Measurements from ENCODE around the gene CD9. TPM values are rescaled to one million over a fixed set of nuclear protein-coding genes. Genes with fewer than 3 reads are reported as not detected.

The CD9 gene
- total RNA-seq, 6 experiments from 2014 or later = 43.2 to 72.6 (median 46.4) TPM

DNA sequence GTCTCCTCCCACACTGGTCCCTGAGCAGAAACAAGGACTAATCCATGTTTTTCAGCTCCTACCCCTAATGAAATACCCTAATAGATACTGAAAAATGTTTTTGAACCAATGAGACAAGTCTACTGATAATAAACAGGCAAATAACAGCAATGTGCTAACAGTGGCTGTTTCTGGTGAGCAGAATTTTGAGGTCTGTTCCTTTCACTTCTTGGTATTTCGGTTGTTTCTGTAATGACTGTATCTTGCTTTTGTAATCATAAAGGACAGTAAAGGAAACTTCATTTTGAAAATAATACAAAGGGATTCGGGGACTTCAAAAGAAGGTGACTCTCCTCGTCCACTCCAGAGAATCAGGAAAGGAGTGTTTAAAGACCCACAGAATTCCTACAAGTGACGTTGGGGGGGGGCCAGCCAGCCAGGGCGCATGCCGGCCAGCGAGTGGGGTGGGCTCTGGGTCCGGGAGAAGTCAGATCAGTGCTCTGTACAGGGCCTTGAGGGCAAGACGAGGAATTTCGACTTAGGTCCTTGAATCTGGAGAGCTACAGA is 1.1 kb upstream of the CD9 start:
- H3K27me3 Mint-ChIP-seq (ENCODE audit: insufficient read depth) = peaks cover 6% of the 10 kb centered on the region; the same call in 1 of the 2 replicates
- no peaks in the 10 kb centered on the region for H3K36me3 Mint-ChIP-seq (ENCODE audit: low read depth)
- TF ChIP-seq, protein P1, sequence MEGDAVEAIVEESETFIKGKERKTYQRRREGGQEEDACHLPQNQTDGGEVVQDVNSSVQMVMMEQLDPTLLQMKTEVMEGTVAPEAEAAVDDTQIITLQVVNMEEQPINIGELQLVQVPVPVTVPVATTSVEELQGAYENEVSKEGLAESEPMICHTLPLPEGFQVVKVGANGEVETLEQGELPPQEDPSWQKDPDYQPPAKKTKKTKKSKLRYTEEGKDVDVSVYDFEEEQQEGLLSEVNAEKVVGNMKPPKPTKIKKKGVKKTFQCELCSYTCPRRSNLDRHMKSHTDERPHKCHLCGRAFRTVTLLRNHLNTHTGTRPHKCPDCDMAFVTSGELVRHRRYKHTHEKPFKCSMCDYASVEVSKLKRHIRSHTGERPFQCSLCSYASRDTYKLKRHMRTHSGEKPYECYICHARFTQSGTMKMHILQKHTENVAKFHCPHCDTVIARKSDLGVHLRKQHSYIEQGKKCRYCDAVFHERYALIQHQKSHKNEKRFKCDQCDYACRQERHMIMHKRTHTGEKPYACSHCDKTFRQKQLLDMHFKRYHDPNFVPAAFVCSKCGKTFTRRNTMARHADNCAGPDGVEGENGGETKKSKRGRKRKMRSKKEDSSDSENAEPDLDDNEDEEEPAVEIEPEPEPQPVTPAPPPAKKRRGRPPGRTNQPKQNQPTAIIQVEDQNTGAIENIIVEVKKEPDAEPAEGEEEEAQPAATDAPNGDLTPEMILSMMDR (IDR thresholded peaks at IDR 0.05) = no peak
- H3K4me3 Mint-ChIP-seq = peak overlapping the region; percentile 82
- no peaks in the 10 kb centered on the region for H3K9me3 Mint-ChIP-seq
- DNase-seq = no peak
- peak overlapping the region; percentile 76 for H3K27ac Mint-ChIP-seq
- H3K4me1 Mint-ChIP-seq (ENCODE audit: low read depth) = peaks cover 51% of the 10 kb centered on the region

GRCh38 chr12:6199531-6200255 is 507 bp upstream of the CD9 start:
- Mint-ChIP-seq H3K27me3 (ENCODE audit: insufficient read depth) (peaks cover 6% of the 10 kb centered on the region; the same call in 1 of the 2 replicates), H3K4me3 (peak overlapping the region; percentile 82), H3K4me1 (ENCODE audit: low read depth) (peaks cover 51% of the 10 kb centered on the region), H3K27ac (peak overlapping the region; percentile 76), H3K9me3 (no peaks in the 10 kb centered on the region), H3K36me3 (ENCODE audit: low read depth) (no peaks in the 10 kb centered on the region)
- DNase-seq = no peak
- TF ChIP-seq, protein P1 (IDR thresholded peaks at IDR 0.05) = no peak

GRCh38 chr12:6201213-6201608 is 1.0 kb downstream of the CD9 start:
- H3K9me3 Mint-ChIP-seq = no peaks in the 10 kb centered on the region
- no peak overlapping the region for H3K27ac Mint-ChIP-seq
- no peaks in the 10 kb centered on the region for H3K36me3 Mint-ChIP-seq (ENCODE audit: low read depth)
- peaks cover 38% of the 10 kb centered on the region for H3K4me1 Mint-ChIP-seq (ENCODE audit: low read depth)
- no peak for DNase-seq
- peak overlapping the region; percentile 84 for H3K4me3 Mint-ChIP-seq
- peaks cover 8% of the 10 kb centered on the region; the same call in 1 of the 2 replicates for H3K27me3 Mint-ChIP-seq (ENCODE audit: insufficient read depth)
- TF ChIP-seq, protein P1 (IDR thresholded peaks at IDR 0.05) = no peak

DNA sequence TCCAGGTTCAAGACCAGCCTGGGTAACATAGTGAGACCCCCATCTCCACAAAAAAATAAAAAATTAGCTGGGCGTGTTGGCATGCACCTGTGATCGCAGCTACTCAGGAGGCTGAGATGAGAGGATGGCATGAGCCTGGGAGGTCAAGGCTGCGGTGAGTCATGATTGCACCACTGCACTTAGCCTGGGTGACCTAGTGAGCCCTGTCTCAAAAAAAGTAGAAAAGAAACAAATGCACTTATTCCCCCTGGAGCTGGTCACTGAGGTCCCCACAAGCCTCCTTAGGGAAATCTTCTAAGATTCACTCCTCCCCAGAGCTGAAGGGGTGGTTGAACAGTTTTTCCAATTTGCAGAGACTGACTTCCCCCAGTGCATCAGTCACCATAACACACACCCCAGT is 1.6 kb downstream of the CD9 start:
- no peak for DNase-seq
- TF ChIP-seq, protein P1 (IDR thresholded peaks at IDR 0.05) = no peak
- H3K4me1 Mint-ChIP-seq (ENCODE audit: low read depth) = peaks cover 39% of the 10 kb centered on the region
- peaks cover 8% of the 10 kb centered on the region; the same call in 1 of the 2 replicates for H3K27me3 Mint-ChIP-seq (ENCODE audit: insufficient read depth)
- no peak overlapping the region for H3K27ac Mint-ChIP-seq
- H3K4me3 Mint-ChIP-seq = peak overlapping the region; percentile 1
- no peaks in the 10 kb centered on the region for H3K36me3 Mint-ChIP-seq (ENCODE audit: low read depth)
- no peaks in the 10 kb centered on the region for H3K9me3 Mint-ChIP-seq

DNA sequence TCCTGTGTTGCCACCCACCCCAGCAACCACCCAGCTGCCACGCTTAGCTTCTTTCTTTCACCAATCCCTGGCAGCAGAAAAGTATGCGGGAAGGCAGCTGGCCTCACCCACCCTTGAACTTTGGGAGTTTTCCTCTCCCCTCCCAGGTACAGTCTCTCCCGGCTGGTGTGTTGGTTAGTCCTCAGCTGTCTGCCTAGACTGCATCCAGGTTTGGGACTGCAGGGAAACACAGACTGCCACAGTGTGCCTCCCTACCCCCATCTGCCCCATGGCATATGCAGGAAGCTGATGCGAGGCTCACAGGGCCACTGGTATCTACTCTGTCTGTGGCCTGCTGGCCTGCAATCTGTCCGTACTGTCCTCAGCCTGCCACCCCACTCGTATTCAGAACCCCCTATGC is 2.1 kb downstream of the CD9 start:
- H3K4me1 Mint-ChIP-seq (ENCODE audit: low read depth) = peaks cover 44% of the 10 kb centered on the region
- peak overlapping the region; percentile 5; the same call in 1 of the 2 replicates for H3K27ac Mint-ChIP-seq
- H3K4me3 Mint-ChIP-seq = peak overlapping the region; percentile 1
- no peak for DNase-seq
- H3K27me3 Mint-ChIP-seq (ENCODE audit: insufficient read depth) = peaks cover 8% of the 10 kb centered on the region; the same call in 1 of the 2 replicates
- no peaks in the 10 kb centered on the region for H3K9me3 Mint-ChIP-seq
- TF ChIP-seq, protein P1 (IDR thresholded peaks at IDR 0.05) = no peak
- H3K36me3 Mint-ChIP-seq (ENCODE audit: low read depth) = no peaks in the 10 kb centered on the region
